ENCODE data around the gene GPA33.

The GPA33 gene

DNA sequence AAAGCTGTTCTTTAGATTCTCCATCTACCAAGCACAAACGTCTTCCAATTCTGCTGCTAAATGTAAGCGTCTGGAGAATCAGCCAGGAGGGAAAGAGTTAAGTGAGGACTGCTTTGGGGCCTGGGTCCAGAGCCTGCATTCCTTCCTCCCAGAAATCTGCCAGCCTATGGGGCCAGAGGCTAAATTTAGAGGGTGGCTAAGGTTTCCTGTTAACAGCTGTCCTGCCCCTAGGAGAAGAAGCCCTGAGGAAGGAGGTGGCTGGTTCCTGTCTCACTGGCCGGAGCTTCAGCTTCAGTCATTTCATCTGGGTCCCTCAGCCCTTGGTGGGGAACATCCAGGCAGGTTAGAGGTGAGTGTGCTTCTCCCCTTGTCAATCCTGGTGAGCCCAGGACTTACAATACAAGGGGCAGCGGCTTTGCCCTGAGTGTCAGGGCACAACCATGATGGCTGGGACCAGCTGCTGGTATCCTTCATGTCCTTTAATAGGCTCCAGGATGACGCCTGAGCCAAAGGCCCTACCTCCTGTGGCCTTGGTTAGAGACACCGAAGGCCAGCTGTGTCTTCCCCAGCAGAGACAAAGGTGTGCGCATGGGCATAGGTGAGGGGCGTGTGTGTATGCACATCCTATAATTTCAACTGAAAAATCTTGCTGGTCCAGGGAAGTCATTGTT is 3.8 kb upstream of the GPA33 start, which contains the start of gene STYXL2:
TSS of gene STYXL2 (plus strand) at position 230 of the 671 bp plus-strand sequence. CDS start 775 bp downstream, outside the sequence.
- TF ChIP-seq, protein P1, sequence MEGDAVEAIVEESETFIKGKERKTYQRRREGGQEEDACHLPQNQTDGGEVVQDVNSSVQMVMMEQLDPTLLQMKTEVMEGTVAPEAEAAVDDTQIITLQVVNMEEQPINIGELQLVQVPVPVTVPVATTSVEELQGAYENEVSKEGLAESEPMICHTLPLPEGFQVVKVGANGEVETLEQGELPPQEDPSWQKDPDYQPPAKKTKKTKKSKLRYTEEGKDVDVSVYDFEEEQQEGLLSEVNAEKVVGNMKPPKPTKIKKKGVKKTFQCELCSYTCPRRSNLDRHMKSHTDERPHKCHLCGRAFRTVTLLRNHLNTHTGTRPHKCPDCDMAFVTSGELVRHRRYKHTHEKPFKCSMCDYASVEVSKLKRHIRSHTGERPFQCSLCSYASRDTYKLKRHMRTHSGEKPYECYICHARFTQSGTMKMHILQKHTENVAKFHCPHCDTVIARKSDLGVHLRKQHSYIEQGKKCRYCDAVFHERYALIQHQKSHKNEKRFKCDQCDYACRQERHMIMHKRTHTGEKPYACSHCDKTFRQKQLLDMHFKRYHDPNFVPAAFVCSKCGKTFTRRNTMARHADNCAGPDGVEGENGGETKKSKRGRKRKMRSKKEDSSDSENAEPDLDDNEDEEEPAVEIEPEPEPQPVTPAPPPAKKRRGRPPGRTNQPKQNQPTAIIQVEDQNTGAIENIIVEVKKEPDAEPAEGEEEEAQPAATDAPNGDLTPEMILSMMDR (IDR thresholded peaks at IDR 0.05; ENCODE audit: low read depth, low read length, missing control alignments): no peak
- no peak for DNase-seq (ENCODE audit: extremely low read depth, low read depth)
- no peak within 1 kb of the TSS for H3K4me3 ChIP-seq (replicated peaks; ENCODE audit: low read depth, low read length)

DNA sequence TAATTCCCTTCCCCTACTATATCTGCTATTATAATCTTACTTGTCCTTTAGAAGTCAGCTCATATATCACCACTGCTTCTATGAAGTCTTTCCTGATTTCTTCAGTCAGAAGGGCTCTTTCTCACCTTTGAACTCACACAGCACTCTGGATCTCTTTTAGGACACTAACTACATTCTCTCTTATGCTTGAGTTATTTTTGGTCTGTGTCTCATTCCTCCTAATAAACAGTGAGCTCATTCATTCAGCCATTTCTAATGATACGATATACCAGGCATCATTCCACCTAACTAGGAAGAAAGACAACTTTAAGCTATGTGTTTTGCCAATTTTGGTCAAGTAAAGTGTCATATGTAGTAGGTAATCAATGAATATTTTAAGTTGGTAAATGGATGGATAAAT is 2.5 kb upstream of the GPA33 start:
- no peak for DNase-seq (ENCODE audit: extremely low read depth, low read depth)
- H3K4me3 ChIP-seq (replicated peaks; ENCODE audit: low read depth, low read length): no peak overlapping the region
- TF ChIP-seq, protein P1 (IDR thresholded peaks at IDR 0.05; ENCODE audit: low read depth, low read length, missing control alignments): no peak

DNA sequence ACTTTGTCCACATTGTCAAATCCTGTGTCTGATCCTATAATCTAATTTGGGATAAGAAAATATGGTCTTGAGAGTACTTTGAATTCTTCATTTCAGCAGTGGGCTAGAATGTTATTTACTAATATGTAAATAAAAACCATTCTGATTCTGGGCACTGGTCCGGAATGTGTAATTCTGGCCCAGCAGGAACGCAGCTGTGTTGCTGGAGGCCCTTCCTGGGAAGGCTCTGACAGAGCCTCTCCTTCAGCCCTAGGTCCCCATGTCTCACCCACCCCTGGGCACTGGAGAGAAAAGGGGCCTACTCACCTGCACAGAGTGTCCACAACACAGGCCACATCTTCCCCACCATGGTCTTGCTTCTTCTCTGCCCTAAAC is 251 bp downstream of the GPA33 start:
- no peak for DNase-seq (ENCODE audit: extremely low read depth, low read depth)
- no peak overlapping the region for H3K4me3 ChIP-seq (replicated peaks; ENCODE audit: low read depth, low read length)
- TF ChIP-seq, protein P1 (IDR thresholded peaks at IDR 0.05; ENCODE audit: low read depth, low read length, missing control alignments): no peak

DNA sequence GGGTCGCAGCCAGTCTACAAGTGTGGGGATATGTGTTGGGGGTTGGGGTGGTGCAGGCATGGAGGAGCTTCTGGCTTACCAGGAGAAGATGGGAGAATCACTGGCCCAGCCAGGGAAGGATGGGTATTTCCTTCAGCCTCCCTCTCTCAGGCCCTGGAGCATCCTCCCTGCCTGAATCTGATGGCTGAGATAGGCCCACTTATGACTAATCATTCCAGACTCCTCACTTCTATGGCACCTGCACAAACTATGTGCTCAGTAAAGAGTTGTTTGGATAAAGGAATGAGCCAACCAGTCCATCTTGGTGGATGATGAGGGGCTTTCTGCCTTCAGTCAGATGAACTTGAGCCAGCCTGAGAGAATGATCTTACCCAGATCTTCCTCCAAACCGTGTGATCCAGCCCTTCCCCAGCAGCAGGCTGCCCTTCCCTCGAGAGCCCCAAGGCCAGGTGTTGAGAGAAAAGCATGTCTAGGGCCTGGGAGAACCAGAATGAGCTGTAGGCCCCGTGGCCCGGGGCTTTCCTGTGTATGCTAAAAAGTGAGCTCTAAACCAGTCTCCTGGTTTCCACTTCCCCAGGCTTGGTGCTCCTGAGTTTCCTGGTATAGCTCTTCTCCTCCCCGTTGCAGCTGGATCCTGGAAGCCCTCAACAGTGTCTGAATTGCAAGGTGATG is 1.3 kb downstream of the GPA33 start:
- no peak for DNase-seq (ENCODE audit: extremely low read depth, low read depth)
- no peak overlapping the region for H3K4me3 ChIP-seq (replicated peaks; ENCODE audit: low read depth, low read length)
- TF ChIP-seq, protein P1 (IDR thresholded peaks at IDR 0.05; ENCODE audit: low read depth, low read length, missing control alignments): no peak

DNA sequence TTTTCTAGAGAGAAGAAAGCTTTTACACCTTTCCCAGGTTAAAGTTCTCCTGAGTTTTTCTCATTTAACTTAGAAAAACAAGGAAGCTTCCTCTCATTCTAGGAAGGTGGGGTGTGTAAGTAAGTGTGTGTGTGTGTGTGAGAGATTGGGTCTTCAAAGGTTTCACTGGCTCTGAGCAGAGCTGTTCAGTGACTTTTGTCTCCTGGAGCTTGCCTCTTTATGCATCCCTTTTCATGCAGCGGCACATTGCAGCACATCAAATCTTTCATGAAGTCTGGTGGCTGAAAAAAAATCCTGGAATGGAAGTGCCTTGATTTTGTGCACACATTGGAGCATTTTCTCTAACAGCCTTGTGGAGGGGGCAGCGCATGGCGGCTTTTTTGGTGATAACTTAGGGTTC is 3.4 kb downstream of the GPA33 start:
- TF ChIP-seq, protein P1 (IDR thresholded peaks at IDR 0.05; ENCODE audit: low read depth, low read length, missing control alignments): no peak
- no peak for DNase-seq (ENCODE audit: extremely low read depth, low read depth)
- no peak overlapping the region for H3K4me3 ChIP-seq (replicated peaks; ENCODE audit: low read depth, low read length)

DNA sequence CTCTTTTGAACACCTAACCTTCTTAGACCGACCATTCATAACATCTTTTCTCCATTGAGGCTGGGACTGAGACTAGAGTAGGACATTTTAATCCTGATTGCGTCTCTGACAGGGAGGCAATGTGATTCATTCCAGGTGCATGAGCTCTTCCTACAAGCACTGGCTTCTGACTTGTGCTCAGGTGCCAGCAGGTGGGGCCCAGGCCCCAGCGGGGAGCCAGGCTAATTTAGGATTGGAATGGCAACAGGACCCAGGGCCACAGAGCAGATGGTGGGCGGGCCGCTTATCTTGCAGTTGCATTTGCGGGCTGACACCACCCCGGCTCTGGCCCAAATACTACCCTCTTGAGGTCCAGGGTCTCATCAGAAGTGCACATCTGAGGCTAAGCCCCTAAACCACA is 4.1 kb downstream of the GPA33 start:
- no peak overlapping the region for H3K4me3 ChIP-seq (replicated peaks; ENCODE audit: low read depth, low read length)
- TF ChIP-seq, protein P1 (IDR thresholded peaks at IDR 0.05; ENCODE audit: low read depth, low read length, missing control alignments): no peak
- no peak for DNase-seq (ENCODE audit: extremely low read depth, low read depth)
